K562 (cell line): ENCODE measurements around the gene SNW1. TPM values are rescaled to one million over a fixed set of nuclear protein-coding genes. Genes with fewer than 3 reads are reported as not detected.

Experiments
- ETV6 ChIP-seq, 3 experiments: fragments of 150-350 bp in 1 of 3; sonication (generic) in 1 of 3; formaldehyde crosslinking in 1 of 3; IDR thresholded peaks; 2 replicates each; pipeline versions ENCODE4 v1.6.1 to v1.8.0; 2014 to 2022; ENCODE audit warnings: borderline replicate concordance in 2 of 3, low read depth in 2 of 3, antibody characterized with exemption in 1 of 3, low read length in 1 of 3, mild to moderate bottlenecking in 1 of 3, missing genetic modification reagents in 1 of 3
- HDAC6 ChIP-seq: IDR thresholded peaks from 2 replicates; pipeline ENCODE4 v1.6.1; 2012; ENCODE audit warnings: low read depth, mild to moderate bottlenecking, control low read depth, inconsistent platforms, low read length, moderate library complexity
- HMG20A ChIP-seq: fragments of 450-650 bp; formaldehyde crosslinking; conservative IDR thresholded peaks from 2 replicates; pipeline ENCODE4 v1.4.0; 2020; ENCODE audit warnings: mild to moderate bottlenecking, mixed read lengths
- IRF2 ChIP-seq: sonication (generic); formaldehyde crosslinking; IDR thresholded peaks from 2 replicates; pipeline ENCODE4 v1.8.1; 2022; ENCODE audit warnings: mild to moderate bottlenecking, missing genetic modification reagents
- MTA3 ChIP-seq: fragments of 450-650 bp; formaldehyde crosslinking; IDR thresholded peaks from 2 replicates; pipeline ENCODE4 v1.6.1; 2017; ENCODE audit warnings: mild to moderate bottlenecking, borderline replicate concordance
- NFRKB ChIP-seq: fragments of 450-650 bp; IDR thresholded peaks from 2 replicates; pipeline ENCODE4 v1.6.1; 2016; ENCODE audit warnings: low read depth
- NR3C1 ChIP-seq: sonication (generic); formaldehyde crosslinking; IDR thresholded peaks from 2 replicates; pipeline ENCODE4 v1.8.1; 2022; ENCODE audit warnings: missing genetic modification reagents
- RBM25 ChIP-seq: fragments of 200-400 bp; formaldehyde crosslinking; IDR thresholded peaks from 2 replicates; pipeline ENCODE4 v1.6.1; 2018; ENCODE audit warnings: low read length, low read depth, moderate library complexity; ENCODE audit not compliant: severe bottlenecking
- STAT6 ChIP-seq: sonication (generic); formaldehyde crosslinking; IDR thresholded peaks from 2 replicates; pipeline ENCODE4 v1.8.1; 2023; ENCODE audit warnings: mild to moderate bottlenecking, missing genetic modification reagents
- SUPT5H ChIP-seq: fragments of 450-650 bp; IDR thresholded peaks from 2 replicates; pipeline ENCODE4 v1.6.1; 2016
- TBL1XR1 ChIP-seq, 2 experiments: IDR thresholded peaks; 2 replicates each; pipeline ENCODE4 v1.6.1; 2012; ENCODE audit warnings: improper control_type of control experiment in 2 of 2, low read length in 2 of 2, mild to moderate bottlenecking in 1 of 2
- TCFL5 ChIP-seq: fragments of 250-450 bp; sonication (Bioruptor Pico); conservative IDR thresholded peaks from 2 replicates; pipeline ENCODE4 v1.6.1; 2021; ENCODE audit warnings: mild to moderate bottlenecking, moderate library complexity, matching md5 sums
- TEAD4 ChIP-seq, 2 experiments: sonication (generic) in 1 of 2; formaldehyde crosslinking in 1 of 2; IDR thresholded peaks; 2 replicates each; pipeline versions ENCODE4 v1.6.1 to v1.8.0; 2012 to 2022; ENCODE audit warnings: borderline replicate concordance in 1 of 2, inconsistent platforms in 1 of 2, low read length in 1 of 2, mild to moderate bottlenecking in 1 of 2, missing genetic modification reagents in 1 of 2
- ZFP91 ChIP-seq: sonication (generic); formaldehyde crosslinking; IDR thresholded peaks from 2 replicates; pipeline ENCODE4 v1.8.0; 2022; ENCODE audit warnings: mild to moderate bottlenecking, missing genetic modification reagents
- ZKSCAN8 ChIP-seq: fragments of 200-800 bp; sonication (Bioruptor generic); IDR thresholded peaks from 2 replicates; pipeline ENCODE4 v1.6.1; 2016; ENCODE audit warnings: missing genetic modification characterization, missing compliant biosample characterization
- polyA plus RNA-seq, 8 experiments: library from polyadenylated mRNA; depleted of rRNA in 4 of 8; stranded (reverse) in 5 of 8; unstranded in 3 of 8; fragments of >200 nt; fragmentation: Nextera tagmentation in 2 of 8; fragmentation: Illumina TruSeq in 1 of 8; extraction: Ambion mirVana in 2 of 8; extraction: Trizol in 1 of 8; gene quantifications; 2 replicates each; pipeline versions ENCODE4 v1.2.1 to v1.2.3, GENCODE V29; 2011 to 2014; ENCODE audit warnings: inconsistent platforms in 1 of 8, missing spikeins in 1 of 8
- total RNA-seq, 7 experiments: library from RNA; depleted of rRNA in 6 of 7; stranded (reverse); fragments of >200 nt in 6 of 7; fragmentation: Illumina TruSeq in 2 of 7; extraction: Trizol in 2 of 7; gene quantifications; 2 replicates each; pipeline versions ENCODE4 v1.2.1 to v1.2.3, GENCODE V29; 2011 to 2021; ENCODE audit warnings: low replicate concordance in 1 of 7
- TF ChIP-seq, protein P1 (sequence below): fragments of 200-800 bp; sonication (Bioruptor generic); IDR thresholded peaks from 2 replicates; pipeline ENCODE4 v1.6.1; 2016; ENCODE audit warnings: missing genetic modification characterization, missing compliant biosample characterization

Gene SNW1
- total and polyA plus RNA-seq, 9 of the 15 experiments (the other 6 are each of a cell fraction or from before 2014, with no cell fraction given) = 64.4 to 143 (median 98.2) TPM

GRCh38 chr14:77799863-77800730, 39.1 kb upstream of the SNW1 start, which contains the start of gene ADCK1 (continued):
- TF ChIP-seq TBL1XR1 (IDR thresholded peaks at IDR 0.05; ENCODE audit: low read length in 2 of 2) (no peak), NR3C1 (CRISPR knock-in tag) (no peak), ZKSCAN8 (CRISPR knock-in tag) (no peak), TCFL5 (CRISPR knock-in tag) (no peak), MTA3 (peak; percentile 72; the same call in 1 of the 2 replicates), ZFP91 (CRISPR knock-in tag) (no peak), RBM25 (no peak), SUPT5H (peak; percentile 72; the same call in 1 of the 2 replicates), ETV6 (IDR thresholded peaks at IDR 0.05; ENCODE audit: borderline replicate concordance in 1 of 2, low read depth in 2 of 2, low read length in 1 of 2) (0 out of 4 replicates have a peak, but pooled peaks of 1 of the 2 experiments have one; percentile 26), ETV6 (CRISPR knock-in tag; IDR thresholded peaks at IDR 0.05; ENCODE audit: borderline replicate concordance) (no peak), TEAD4 (IDR thresholded peaks at IDR 0.05; ENCODE audit: low read length) (no peak), TEAD4 (CRISPR knock-in tag; IDR thresholded peaks at IDR 0.05; ENCODE audit: borderline replicate concordance) (no peak), HDAC6 (no peak), HMG20A (CRISPR knock-in tag) (no peak), STAT6 (no peak), IRF2 (CRISPR knock-in tag) (no peak), NFRKB (no peak)
- TF ChIP-seq, protein P1, sequence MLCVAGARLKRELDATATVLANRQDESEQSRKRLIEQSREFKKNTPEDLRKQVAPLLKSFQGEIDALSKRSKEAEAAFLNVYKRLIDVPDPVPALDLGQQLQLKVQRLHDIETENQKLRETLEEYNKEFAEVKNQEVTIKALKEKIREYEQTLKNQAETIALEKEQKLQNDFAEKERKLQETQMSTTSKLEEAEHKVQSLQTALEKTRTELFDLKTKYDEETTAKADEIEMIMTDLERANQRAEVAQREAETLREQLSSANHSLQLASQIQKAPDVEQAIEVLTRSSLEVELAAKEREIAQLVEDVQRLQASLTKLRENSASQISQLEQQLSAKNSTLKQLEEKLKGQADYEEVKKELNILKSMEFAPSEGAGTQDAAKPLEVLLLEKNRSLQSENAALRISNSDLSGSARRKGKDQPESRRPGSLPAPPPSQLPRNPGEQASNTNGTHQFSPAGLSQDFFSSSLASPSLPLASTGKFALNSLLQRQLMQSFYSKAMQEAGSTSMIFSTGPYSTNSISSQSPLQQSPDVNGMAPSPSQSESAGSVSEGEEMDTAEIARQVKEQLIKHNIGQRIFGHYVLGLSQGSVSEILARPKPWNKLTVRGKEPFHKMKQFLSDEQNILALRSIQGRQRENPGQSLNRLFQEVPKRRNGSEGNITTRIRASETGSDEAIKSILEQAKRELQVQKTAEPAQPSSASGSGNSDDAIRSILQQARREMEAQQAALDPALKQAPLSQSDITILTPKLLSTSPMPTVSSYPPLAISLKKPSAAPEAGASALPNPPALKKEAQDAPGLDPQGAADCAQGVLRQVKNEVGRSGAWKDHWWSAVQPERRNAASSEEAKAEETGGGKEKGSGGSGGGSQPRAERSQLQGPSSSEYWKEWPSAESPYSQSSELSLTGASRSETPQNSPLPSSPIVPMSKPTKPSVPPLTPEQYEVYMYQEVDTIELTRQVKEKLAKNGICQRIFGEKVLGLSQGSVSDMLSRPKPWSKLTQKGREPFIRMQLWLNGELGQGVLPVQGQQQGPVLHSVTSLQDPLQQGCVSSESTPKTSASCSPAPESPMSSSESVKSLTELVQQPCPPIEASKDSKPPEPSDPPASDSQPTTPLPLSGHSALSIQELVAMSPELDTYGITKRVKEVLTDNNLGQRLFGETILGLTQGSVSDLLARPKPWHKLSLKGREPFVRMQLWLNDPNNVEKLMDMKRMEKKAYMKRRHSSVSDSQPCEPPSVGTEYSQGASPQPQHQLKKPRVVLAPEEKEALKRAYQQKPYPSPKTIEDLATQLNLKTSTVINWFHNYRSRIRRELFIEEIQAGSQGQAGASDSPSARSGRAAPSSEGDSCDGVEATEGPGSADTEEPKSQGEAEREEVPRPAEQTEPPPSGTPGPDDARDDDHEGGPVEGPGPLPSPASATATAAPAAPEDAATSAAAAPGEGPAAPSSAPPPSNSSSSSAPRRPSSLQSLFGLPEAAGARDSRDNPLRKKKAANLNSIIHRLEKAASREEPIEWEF = no peak
